Measurements from ENCODE around the gene XPNPEP3.
A peak's percentile ranks its signal among the peaks of the same experiment; 100 is the strongest.
"Not testable (repeated sequence)": the region's sequence is repeated elsewhere in the genome, so short reads cannot be mapped to it uniquely, and the experiment has no call there.

Gene XPNPEP3

DNA sequence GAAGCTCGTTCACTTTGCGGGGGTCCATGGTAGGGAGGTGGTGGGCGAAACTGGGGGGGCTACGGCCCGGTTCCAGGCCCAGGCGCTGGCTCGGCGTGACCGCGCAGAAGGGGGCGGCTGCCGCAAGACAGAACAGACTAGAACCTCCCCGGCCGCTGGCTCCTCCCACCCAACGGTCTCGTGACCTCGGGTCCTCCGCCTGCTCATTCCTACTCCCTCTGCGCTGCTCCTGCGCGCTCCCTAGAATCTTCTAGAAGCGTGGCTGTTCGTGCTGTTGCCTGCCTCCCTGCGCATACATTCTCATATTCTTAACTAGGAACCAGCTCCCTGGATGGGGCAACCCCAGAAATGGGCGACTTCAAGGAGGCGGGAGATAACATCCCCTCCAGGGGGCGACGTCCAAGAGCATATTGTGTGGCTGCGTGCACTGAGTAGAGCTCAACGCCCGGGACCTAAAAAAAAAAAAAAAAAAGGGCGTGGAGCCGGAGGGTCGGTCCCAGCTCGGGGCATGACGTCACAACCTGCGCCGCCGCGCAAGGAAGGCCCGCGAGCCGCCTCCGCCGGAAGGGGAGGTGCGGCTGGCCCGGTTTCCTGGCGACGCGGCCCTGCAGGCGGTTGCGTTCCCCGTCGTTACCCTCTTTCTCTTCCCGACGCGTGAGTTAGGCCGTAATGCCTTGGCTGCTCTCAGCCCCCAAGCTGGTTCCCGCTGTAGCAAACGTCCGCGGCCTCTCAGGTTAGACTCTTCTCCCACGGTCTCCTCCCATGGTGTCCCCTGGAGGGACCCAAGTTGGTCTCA is at the start of gene XPNPEP3, which contains the start of gene ST13:
Gene XPNPEP3, plus strand, starts transcription at position 636 of the 796 bp plus-strand sequence. Its CDS starts 34 bp downstream, at position 670.
Gene ST13, minus strand, starts transcription at position 127 of the 796 bp plus-strand sequence. Its CDS starts 99 bp downstream, at position 28.
- DNase-seq: peak; percentile 97 to 99

DNA sequence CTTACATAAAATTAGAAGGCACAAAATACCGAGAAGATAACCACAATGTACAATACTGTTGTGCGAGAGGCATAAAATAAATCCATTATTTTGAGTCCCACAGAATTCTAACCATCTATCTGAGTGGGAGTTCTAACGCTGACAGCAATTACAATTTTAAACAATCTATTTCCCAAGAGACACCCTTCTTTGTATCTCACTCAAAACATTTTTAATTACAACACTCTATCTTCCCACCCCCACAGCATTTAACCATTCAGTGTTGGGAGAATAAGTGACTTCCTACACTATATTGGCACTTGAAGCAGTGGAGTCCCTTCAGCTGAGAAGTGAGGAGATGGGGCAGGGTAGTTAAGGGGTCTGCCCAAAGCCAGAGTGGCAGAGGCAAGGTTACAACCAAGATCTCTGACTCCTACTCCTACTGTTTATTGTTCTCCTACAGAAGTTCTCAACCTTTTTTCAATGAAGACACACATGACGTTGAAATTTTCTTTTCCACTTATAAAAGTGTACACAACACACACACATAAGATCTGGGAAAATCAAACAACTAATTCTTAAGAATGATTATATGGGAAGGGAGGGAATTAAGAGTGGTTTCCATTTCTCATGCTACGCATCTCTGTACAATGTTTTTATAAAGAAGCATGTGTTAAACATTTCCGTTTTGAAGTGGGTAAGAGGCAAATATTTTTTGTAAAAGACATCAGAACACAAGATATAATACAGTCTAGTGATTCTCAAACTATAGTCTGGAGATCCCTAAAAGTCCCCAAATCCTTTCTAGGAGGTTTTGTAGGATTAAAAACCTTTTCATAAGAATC is 48.7 kb upstream of the XPNPEP3 start:
- no peak for DNase-seq

DNA sequence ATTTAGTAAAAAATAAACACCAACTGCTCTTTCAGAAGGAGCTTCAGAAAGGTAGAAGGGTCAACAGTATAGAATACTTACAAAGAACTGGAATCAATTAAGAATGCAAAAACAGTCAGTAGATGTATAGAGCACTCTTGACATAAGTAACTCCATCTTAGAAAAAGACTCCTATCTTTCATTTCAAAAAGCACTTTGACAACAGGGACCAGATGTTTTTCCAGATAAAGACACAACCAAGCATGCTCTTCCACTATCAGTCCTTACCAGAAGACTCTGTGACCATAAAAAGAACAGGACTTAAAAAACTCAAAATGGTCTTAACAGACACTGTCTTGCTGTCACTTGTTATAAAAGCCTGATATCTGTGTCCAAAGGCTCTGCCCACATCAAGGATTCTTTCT is 43.0 kb upstream of the XPNPEP3 start:
- DNase-seq: no peak

DNA sequence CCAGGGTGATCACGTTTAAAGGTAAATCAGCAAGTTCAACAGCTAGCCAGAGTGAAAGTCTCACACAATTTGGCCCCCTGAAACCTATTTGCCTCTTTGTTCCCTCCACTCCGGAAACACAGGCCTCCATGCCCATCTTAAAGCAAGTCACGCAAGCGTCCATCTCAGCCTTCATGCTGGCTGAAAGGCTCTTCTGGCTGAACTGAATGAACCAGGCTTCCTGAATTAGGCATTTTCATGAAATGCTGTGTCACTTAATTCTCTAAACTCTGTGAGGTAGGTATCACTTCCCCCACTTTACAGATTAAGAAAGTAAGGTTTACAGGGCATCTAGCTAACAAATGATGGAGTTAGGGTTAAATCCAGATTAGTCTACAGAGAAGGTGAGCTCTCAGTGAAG is 39.2 kb upstream of the XPNPEP3 start:
- no peak for DNase-seq

GRCh38 chr22:40818192-40818746 is 38.7 kb upstream of the XPNPEP3 start:
- peak in 1 of 2 donors; percentile 20 for DNase-seq

- DNase-seq: peak; percentile 70 to 74
Measured at GRCh38 chr22:40818747-40819598, 38.0 kb upstream of the XPNPEP3 start, which contains the start of gene SLC25A17. SLC25A17 (minus strand) TSS chr22:40819346; CDS start chr22:40819248, 98 bp downstream.

DNA sequence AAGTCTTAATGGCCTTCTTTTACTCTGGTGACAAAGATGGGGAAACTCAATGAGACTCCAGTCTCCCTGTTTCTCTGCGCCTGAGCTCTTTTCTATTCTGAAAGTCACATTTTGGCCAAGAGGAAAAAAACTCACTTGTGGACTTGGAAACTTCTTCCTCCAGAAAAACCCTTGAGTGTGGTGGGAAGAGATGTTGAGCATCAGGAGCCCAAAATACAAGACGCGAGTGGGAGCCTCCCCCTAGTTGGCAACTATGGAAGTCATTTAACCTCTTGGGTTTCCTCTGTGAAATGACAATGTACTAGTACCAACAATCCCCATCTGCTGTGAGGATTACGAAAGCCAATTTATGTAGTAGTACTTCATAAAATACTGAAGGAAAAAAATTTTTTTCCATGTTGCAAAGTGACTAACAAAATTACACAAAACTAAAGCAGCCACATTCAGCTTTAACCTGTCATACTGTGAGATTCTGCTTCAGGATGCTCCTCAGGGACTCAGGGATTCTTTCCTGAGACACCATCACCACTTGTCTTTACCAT is 37.3 kb upstream of the XPNPEP3 start:
- DNase-seq: no peak

- no peak for DNase-seq
Measured at GRCh38 chr22:40823426-40823825, 33.5 kb upstream of the XPNPEP3 start.

DNA sequence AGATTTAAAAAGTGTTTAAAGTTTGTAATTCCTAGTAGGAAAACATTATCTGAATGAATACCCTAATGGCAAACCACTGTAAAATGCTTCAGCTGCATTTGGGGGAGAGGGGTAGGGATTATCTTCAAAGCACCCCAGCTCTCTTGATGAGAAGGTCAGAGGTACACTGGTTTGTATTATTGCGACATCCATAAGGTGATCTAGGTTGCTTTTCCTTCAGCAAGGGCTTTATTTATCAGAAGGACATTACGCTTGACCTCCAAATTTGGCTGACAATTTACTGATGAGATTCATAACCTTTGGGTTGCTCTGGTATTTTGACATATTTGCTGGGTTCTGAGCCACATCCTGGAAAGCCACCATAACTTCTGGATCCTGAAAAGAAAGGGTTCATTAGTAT is 30.7 kb upstream of the XPNPEP3 start:
- not testable (repeated sequence) for DNase-seq

- no peak for DNase-seq
Measured at GRCh38 chr22:40826984-40827741, 29.8 kb upstream of the XPNPEP3 start.

DNA sequence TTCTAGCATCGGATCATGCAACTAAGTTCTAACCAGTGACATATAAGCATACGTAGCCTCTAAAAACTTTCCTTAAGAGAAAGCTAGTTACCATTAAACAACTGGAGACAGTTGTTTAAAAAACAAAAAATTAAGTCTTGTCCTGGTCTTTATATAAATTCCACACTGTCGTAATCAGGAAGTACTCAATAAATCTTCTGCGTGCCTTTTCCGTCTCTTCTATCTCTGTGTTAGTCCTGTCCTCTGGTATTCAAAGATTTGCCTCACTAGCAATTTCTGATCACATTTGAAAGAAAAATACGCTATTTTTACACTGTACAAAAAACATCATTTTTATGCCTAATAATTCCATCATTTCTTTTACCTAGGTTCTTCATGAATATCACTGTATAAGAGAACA is 27.8 kb upstream of the XPNPEP3 start:
- peak in 1 of 2 donors; percentile 4 for DNase-seq

- no peak for DNase-seq
Measured at GRCh38 chr22:40834619-40835018, 22.3 kb upstream of the XPNPEP3 start.

- no peak for DNase-seq
Measured at GRCh38 chr22:40838486-40838885, 18.5 kb upstream of the XPNPEP3 start.

- no peak for DNase-seq
Measured at GRCh38 chr22:40844951-40845350, 12.0 kb upstream of the XPNPEP3 start.

DNA sequence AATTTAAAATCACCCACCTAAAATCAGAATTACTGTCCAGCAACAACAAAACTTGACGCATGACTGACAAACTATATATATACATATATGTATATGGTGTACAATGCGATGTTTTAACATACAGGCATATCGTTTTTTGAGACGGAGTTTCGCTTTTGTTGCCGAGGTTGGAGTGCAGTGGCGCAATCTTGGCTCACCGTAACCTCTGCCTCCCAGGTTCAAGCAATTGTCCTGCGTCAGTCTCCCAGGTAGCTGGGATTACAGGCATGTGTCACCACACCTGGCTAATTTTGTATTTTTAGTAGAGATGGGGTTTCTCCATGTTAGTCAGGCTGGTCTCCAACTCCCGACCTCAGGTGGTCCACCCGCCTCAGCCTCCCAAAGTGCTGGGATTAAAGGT is 11.1 kb upstream of the XPNPEP3 start:
- not testable (repeated sequence) for DNase-seq

- DNase-seq: no peak
Measured at GRCh38 chr22:40853333-40853732, 3.6 kb upstream of the XPNPEP3 start.

DNA sequence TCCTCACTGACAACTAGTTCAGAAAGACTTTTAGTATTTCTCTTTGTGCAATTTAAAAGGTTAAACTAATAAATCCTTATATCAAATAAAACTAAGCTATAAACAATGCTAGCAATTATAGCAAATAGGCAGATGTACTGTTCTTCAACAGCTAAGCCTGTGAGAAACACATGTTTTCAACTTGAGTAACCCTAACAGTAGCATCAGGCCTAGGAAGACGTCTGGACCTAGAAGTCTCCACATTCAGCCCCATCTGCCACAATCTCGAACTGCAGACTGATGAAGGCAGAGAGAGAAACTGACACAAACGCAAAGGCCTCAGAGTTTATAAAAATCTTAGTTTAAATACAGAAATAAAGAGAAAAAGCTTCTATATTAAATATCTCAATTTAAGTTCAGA is 3.0 kb upstream of the XPNPEP3 start:
- no peak for DNase-seq

GRCh38 chr22:40855071-40855978 is 1.6 kb upstream of the XPNPEP3 start:
- no peak for DNase-seq

DNA sequence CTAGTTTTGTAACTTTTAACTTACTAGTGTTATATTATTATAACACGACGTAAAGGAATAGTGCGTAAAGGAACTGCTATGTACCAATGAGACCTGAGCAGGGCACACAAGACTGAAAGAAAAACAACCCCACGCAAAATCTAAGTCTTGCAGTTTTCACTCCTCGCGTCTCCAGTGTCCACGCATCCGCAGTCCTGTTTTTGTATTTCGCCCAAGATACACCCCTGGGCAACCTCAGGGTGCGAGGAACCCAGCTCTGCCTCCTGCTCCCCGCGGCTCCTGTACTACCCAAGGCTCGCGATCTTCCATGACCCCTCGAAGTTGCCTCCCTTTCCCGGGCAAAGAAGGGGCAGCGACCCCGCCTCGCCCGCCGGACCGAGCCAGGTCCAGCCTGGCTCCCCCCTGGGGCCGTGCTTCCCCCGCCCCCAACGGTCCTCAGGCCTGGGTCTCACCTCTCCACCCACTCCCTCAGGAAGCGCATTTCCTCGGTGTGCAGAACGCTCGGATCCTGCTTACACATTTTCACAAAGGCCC is 902 bp upstream of the XPNPEP3 start:
- DNase-seq: peak in 1 of 2 donors; percentile 8

DNA sequence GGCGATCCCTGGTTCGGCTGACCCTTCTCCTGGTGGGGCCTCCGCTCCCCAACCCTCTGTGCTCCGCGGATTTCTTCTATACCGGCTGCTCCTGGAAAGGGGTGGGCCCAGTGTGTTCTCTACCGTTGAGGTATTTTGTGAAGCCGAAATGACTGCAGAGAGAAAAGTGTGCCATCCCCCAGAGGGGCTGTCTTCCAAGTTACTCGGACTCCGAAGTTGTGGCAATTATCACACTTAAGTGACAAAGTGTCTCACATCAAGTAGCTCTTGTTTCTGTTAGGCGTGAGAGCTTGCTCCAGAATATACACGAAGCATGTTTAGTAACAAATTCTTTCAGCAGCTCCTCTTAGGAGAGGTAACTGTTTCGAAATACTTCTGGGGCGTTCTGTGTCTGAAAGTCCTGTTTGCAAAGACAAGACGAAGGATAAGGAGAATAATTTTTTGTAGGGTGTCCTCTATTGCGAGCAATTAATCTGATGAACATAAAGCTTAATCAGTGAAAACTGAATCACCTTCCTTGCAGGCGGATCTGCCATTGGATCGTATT is 434 bp downstream of the XPNPEP3 start:
- no peak for DNase-seq
